ENCODE data around the gene FBXL7.

DNA sequence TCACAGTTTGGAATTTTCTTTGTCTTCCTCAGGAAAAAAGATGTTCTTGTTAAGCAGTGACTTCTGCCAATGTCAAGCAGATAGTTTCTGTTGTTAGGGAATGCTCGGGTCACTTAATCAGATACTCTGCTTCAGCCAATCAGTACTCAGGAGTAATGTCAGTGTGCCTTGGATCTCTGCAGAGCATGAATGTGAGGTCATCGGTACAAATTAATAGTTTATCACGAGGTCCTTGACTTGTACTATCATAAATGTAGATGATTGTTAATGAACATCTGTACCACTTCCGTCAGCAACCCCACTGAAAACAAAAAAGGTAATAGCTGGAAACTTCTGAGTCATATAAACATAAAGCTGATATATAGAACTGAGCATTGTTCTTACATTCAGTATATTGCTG is 73.6 kb downstream of the FBXL7 start:
- TF ChIP-seq CTCF (conservative IDR thresholded peaks at IDR 0.05 in 1 of 2, IDR thresholded peaks at IDR 0.05 in 1 of 2; ENCODE audit: low read depth in 1 of 2, low read length in 2 of 2), result no peak
- no peak for TF ChIP-seq EZH2 (IDR thresholded peaks at IDR 0.05; ENCODE audit: low read length, missing control alignments)

Data from fibroblast of lung (primary cell).